B cell (primary cell): Measurements from ENCODE around the gene DHDH. TPM values are rescaled to one million over a fixed set of nuclear protein-coding genes. Genes with fewer than 3 reads are reported as not detected.

Experiments used
- ATAC-seq: fragments of 200-7000 bp; cut with Tn5 transposase; one replicate; pipeline ENCODE4 v1.10.0; 2021; ENCODE audit warnings: low read depth, mild to moderate bottlenecking, moderate number of reproducible peaks, moderate library complexity
- CTCF ChIA-PET: fragments of 350-600 bp; sonication (Branson Sonifier 250); formaldehyde crosslinking; loops from one replicate; lab custom pipeline; 2021; ENCODE audit warnings: antibody characterized with exemption, inconsistent platforms; lab: Charles Lee
- POLR2A ChIA-PET: fragments of 350-600 bp; sonication (Branson Sonifier 250); formaldehyde crosslinking; loops from one replicate; lab custom pipeline; 2021; ENCODE audit warnings: antibody characterized with exemption; lab: Charles Lee
- DNase-seq: peaks from one replicate; pipeline ENCODE4 v3.0.0; 2013
- H2AFZ ChIP-seq: 2 replicates; pipeline ENCODE4 v1.6.1; 2012; ENCODE audit warnings: mild to moderate bottlenecking, low read depth, low read length; ENCODE audit not compliant: insufficient read depth, poor library complexity, severe bottlenecking
- H3K27ac ChIP-seq, 2 donors: 1 replicate in 1 of 2; 2 replicates in 1 of 2; pipeline ENCODE4 v1.5.1; 2012 to 2013; ENCODE audit warnings: low read length in 2 of 2, mild to moderate bottlenecking in 2 of 2, moderate library complexity in 1 of 2
- H3K27me3 ChIP-seq, 4 experiments: fragments of 200-600 bp in 1 of 4; sonication (generic) in 1 of 4; replicated peaks in 1 of 4; 1 replicate in 2 of 4; 2 replicates in 2 of 4; pipeline versions ENCODE4 v1.6.1 to v1.7.0; 2013 to 2016; ENCODE audit warnings: low read length in 3 of 4, mild to moderate bottlenecking in 2 of 4, mixed read lengths in 1 of 4, moderate library complexity in 1 of 4; ENCODE audit not compliant: insufficient read depth in 4 of 4, control insufficient read depth in 3 of 4; ENCODE audit errors: control extremely low read depth in 1 of 4
- H3K36me3 ChIP-seq, 2 experiments: replicated peaks in 1 of 2; 1 replicate in 1 of 2; 2 replicates in 1 of 2; pipeline versions ENCODE4 v1.6.1 to v1.7.1; 2013; ENCODE audit warnings: low read length in 1 of 2; ENCODE audit not compliant: insufficient read depth in 2 of 2, control insufficient read depth in 1 of 2; ENCODE audit errors: control extremely low read depth in 1 of 2, extremely low read depth in 1 of 2
- H3K4me1 ChIP-seq, 2 donors: fragments of 200-600 bp in 1 of 2; sonication (generic) in 1 of 2; 1 replicate in 1 of 2; 2 replicates in 1 of 2; pipeline versions ENCODE4 v1.5.1 to v1.6.1; 2013 to 2017; ENCODE audit warnings: low read length in 2 of 2; ENCODE audit not compliant: control insufficient read depth in 2 of 2, insufficient read depth in 2 of 2
- H3K4me2 ChIP-seq: replicated peaks from 2 replicates; pipeline ENCODE3; 2012; ENCODE audit warnings: mild to moderate bottlenecking, low read depth, low read length; ENCODE audit not compliant: poor library complexity, severe bottlenecking
- H3K4me3 ChIP-seq, 5 experiments: fragments of 200-600 bp in 1 of 5; sonication (generic) in 1 of 5; 1 replicate in 3 of 5; 2 replicates in 2 of 5; pipeline versions ENCODE4 v1.5.1 to v1.7.0; 2011 to 2016; ENCODE audit warnings: low read length in 4 of 5, mild to moderate bottlenecking in 4 of 5, low read depth in 2 of 5, control low read depth in 1 of 5, moderate library complexity in 1 of 5; ENCODE audit not compliant: insufficient read depth in 1 of 5; ENCODE audit errors: control extremely low read depth in 1 of 5, extremely low read depth in 1 of 5
- H3K79me2 ChIP-seq: fragments of 200-600 bp; sonication (generic); one replicate; pipeline ENCODE4 v1.6.0; 2016; ENCODE audit warnings: low read length; ENCODE audit not compliant: control insufficient read depth, insufficient read depth
- H3K9ac ChIP-seq: fragments of 200-600 bp; sonication (generic); 2 replicates; pipeline ENCODE4 v1.6.1; 2017; ENCODE audit warnings: mild to moderate bottlenecking, low read length, moderate library complexity
- H3K9me3 ChIP-seq, 3 donors: one replicate each; pipeline versions ENCODE4 v1.6.1 to v1.7.1; 2013; ENCODE audit warnings: low read length in 2 of 3; ENCODE audit not compliant: control insufficient read depth in 2 of 3, insufficient read depth in 1 of 3; ENCODE audit errors: control extremely low read depth in 1 of 3
- H4K20me1 ChIP-seq: 2 replicates; pipeline ENCODE4 v1.6.0; 2012; ENCODE audit warnings: mild to moderate bottlenecking, low read length; ENCODE audit not compliant: insufficient read depth, control insufficient read depth, poor library complexity, severe bottlenecking
- H3K27ac Mint-ChIP-seq: one replicate; pipeline ENCODE4 v1.8.0; 2021; ENCODE audit warnings: mixed read lengths
- H3K27me3 Mint-ChIP-seq: one replicate; pipeline ENCODE4 v1.8.0; 2021; ENCODE audit warnings: mixed read lengths
- H3K4me1 Mint-ChIP-seq: one replicate; pipeline ENCODE4 v1.8.0; 2021; ENCODE audit warnings: mixed read lengths
- H3K4me3 Mint-ChIP-seq: one replicate; pipeline ENCODE4 v1.8.0; 2021; ENCODE audit warnings: mixed read lengths
- H3K9me3 Mint-ChIP-seq: one replicate; pipeline ENCODE4 v1.8.0; 2022; ENCODE audit warnings: mixed read lengths; ENCODE audit not compliant: insufficient read depth
- EZH2 ChIP-seq: IDR thresholded peaks from 2 replicates; pipeline ENCODE4 v1.6.1; 2012; ENCODE audit warnings: borderline replicate concordance, low read depth, mild to moderate bottlenecking, moderate library complexity, low read length; ENCODE audit not compliant: insufficient read depth, poor library complexity, severe bottlenecking
- WGBS: methylation state at CpG from one replicate; pipeline ENCODE4 v1.1.5; 2013; ENCODE audit warnings: missing lambda C conversion rate; ENCODE audit not compliant: insufficient coverage; 5-methylcytosine and 5-hydroxymethylcytosine counted together
- intact Hi-C: fragments of 100-400 bp; cut with micrococcal nuclease; formaldehyde crosslinking; loops from one replicate; pipeline ENCODE4 v1.10.0; 2022
- polyA plus RNA-seq: library from polyadenylated mRNA; depleted of rRNA; stranded (reverse); fragments of >200 nt; gene quantifications from 2 replicates; pipeline ENCODE4 v1.2.3, GENCODE V29; 2012
- total RNA-seq, 2 donors: library from RNA; stranded (reverse); fragments of 120-200 nt in 1 of 2; gene quantifications; 1 replicate in 1 of 2; 2 replicates in 1 of 2; pipeline versions ENCODE4 v1.2.3 to v1.2.4, GENCODE V29; 2013 to 2022
- TF ChIP-seq, protein P1 (sequence below): fragments of 200-600 bp; IDR thresholded peaks from one replicate; pipeline ENCODE4 v1.8.0; 2022; ENCODE audit warnings: antibody characterized with exemption, mild to moderate bottlenecking

The DHDH gene
- total and polyA plus RNA-seq, 2 donors (not counting 1 experiment from before 2014, with no cell fraction given), result 0.64 to 0.82 TPM

DNA sequence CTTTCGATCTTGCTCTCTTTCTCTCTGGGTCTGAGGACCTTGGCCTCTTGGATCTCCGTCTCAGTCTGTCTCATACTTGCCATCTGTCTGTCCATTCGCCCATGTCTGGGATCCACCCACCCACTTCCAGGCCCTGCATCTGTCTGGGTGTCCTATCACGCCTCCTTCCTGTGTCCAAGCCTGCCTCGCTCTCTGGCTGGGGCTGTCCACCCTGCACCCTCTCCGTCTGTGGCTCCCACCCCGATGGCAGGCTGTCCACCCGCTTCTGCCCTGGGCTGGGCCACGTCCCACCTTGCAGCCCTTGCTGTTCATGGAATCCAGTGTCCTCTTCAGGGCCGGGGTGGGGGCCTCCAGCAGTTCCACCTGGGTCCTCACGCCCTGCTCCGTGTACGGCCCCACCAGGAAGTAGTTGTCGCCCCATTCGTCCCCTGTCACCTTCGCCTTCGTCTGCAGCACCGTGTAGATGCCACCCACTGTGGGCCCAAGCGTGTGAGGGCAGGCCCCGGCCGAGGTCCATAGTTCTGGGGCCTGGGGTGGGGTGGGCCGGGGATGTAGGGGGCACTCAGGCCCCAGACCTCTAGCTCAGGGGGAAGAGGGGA is 57.6 kb downstream of the DHDH start:
- Histone ChIP-seq H3K4me2 (peak overlapping the region; percentile 1), H2AFZ (no peak overlapping the region), H3K27me3 (no peaks in the 10 kb centered on the region), H3K4me1 (peaks cover 15 to 27% of the 10 kb centered on the region in 2 donors), H3K4me3 (no peak overlapping the region), H3K9me3 (no peaks in the 10 kb centered on the region), H3K9ac (no peak overlapping the region), H3K36me3 (peaks cover 0 to 7% of the 10 kb centered on the region in 2 experiments), H3K27ac (no peak overlapping the region), H3K79me2 (peaks cover 48% of the 10 kb centered on the region), H4K20me1 (peaks cover 6% of the 10 kb centered on the region)
- DNase-seq (no peak), ATAC-seq (no peak)
- ChIA-PET POLR2A (no interaction called here), CTCF (interaction anchor here (1.6 to 3.4 kb wide), 2 partner anchors 20 to 25 kb away, joined by 4 to 17 read pairs; no protein-coding TSS in a partner anchor)
- no peak for TF ChIP-seq EZH2
- TF ChIP-seq, protein P1, sequence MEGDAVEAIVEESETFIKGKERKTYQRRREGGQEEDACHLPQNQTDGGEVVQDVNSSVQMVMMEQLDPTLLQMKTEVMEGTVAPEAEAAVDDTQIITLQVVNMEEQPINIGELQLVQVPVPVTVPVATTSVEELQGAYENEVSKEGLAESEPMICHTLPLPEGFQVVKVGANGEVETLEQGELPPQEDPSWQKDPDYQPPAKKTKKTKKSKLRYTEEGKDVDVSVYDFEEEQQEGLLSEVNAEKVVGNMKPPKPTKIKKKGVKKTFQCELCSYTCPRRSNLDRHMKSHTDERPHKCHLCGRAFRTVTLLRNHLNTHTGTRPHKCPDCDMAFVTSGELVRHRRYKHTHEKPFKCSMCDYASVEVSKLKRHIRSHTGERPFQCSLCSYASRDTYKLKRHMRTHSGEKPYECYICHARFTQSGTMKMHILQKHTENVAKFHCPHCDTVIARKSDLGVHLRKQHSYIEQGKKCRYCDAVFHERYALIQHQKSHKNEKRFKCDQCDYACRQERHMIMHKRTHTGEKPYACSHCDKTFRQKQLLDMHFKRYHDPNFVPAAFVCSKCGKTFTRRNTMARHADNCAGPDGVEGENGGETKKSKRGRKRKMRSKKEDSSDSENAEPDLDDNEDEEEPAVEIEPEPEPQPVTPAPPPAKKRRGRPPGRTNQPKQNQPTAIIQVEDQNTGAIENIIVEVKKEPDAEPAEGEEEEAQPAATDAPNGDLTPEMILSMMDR, result no peak
- H3K27ac Mint-ChIP-seq, result no peak overlapping the region
- H3K9me3 Mint-ChIP-seq, result no peaks in the 10 kb centered on the region
- H3K4me1 Mint-ChIP-seq, result peaks cover 39% of the 10 kb centered on the region
- peak overlapping the region; percentile 26 for H3K4me3 Mint-ChIP-seq
- no peaks in the 10 kb centered on the region for H3K27me3 Mint-ChIP-seq
- intact Hi-C loops, result loop anchor here (10.0 kb wide), 1 partner anchor 124 kb away; the partner anchor contains the start of genes C19orf73, LIN7B and PPFIA3
- WGBS, result 98% methylated on average over 18 of the region's 22 CpGs
